K562 (cell line): ENCODE measurements around the gene WDCP. TPM values are rescaled to one million over a fixed set of nuclear protein-coding genes. Genes with fewer than 3 reads are reported as not detected.

Source experiments
- BRD4 ChIP-seq: fragments of 200-600 bp; sonication (generic); IDR thresholded peaks from 2 replicates; pipeline ENCODE4 v1.6.1; 2017; ENCODE audit warnings: inconsistent platforms
- BRD9 ChIP-seq: fragments of 450-650 bp; IDR thresholded peaks from 2 replicates; pipeline ENCODE4 v1.6.1; 2018; ENCODE audit warnings: low read depth; ENCODE audit not compliant: partially characterized antibody
- DMBX1 ChIP-seq: fragments of 250-450 bp; sonication (Bioruptor Pico); IDR thresholded peaks from 2 replicates; pipeline ENCODE4 v1.8.0; 2022; ENCODE audit warnings: inconsistent platforms, mild to moderate bottlenecking, moderate library complexity, borderline replicate concordance
- ETV5 ChIP-seq: sonication (generic); formaldehyde crosslinking; IDR thresholded peaks from 2 replicates; pipeline ENCODE4 v1.4.0; 2020; ENCODE audit warnings: low read depth, mild to moderate bottlenecking, missing genetic modification reagents
- FUS ChIP-seq: fragments of 200-400 bp; formaldehyde crosslinking; optimal IDR thresholded peaks from 2 replicates; pipeline ENCODE3; 2017; ENCODE audit warnings: low read depth, low read length
- JUNB ChIP-seq: fragments of 450-650 bp; formaldehyde crosslinking; conservative IDR thresholded peaks from 2 replicates; pipeline ENCODE4 v1.4.0; 2020; ENCODE audit warnings: mild to moderate bottlenecking
- MECOM ChIP-seq: fragments of 250-450 bp; sonication (Bioruptor Pico); IDR thresholded peaks from 2 replicates; pipeline ENCODE4 v1.8.0; 2022; ENCODE audit warnings: inconsistent platforms
- MTA2 ChIP-seq: fragments of 450-650 bp; IDR thresholded peaks from 2 replicates; pipeline ENCODE4 v1.6.1; 2016; ENCODE audit warnings: low read depth
- PURB ChIP-seq: sonication (generic); formaldehyde crosslinking; IDR thresholded peaks from 2 replicates; pipeline ENCODE4 v1.9.0; 2021; ENCODE audit warnings: low read depth, mild to moderate bottlenecking, missing genetic modification reagents
- TCFL5 ChIP-seq: fragments of 250-450 bp; sonication (Bioruptor Pico); conservative IDR thresholded peaks from 2 replicates; pipeline ENCODE4 v1.6.1; 2021; ENCODE audit warnings: mild to moderate bottlenecking, moderate library complexity, matching md5 sums
- TRIM25 ChIP-seq: fragments of 450-650 bp; IDR thresholded peaks from 2 replicates; pipeline ENCODE4 v1.7.0; 2016; ENCODE audit warnings: borderline replicate concordance
- ZBTB40 ChIP-seq, 2 experiments: fragments of 450-650 bp in 1 of 2; sonication (generic) in 1 of 2; formaldehyde crosslinking in 1 of 2; IDR thresholded peaks; 2 replicates each; pipeline versions ENCODE4 v1.7.1 to v1.9.0; 2016 to 2022; ENCODE audit warnings: inconsistent platforms in 1 of 2, mild to moderate bottlenecking in 1 of 2, missing genetic modification reagents in 1 of 2
- ZNF134 ChIP-seq: fragments of 250-450 bp; sonication (Bioruptor Pico); conservative IDR thresholded peaks from 2 replicates; pipeline ENCODE4 v1.4.0; 2020
- ZNF239 ChIP-seq: fragments of 250-450 bp; sonication (Bioruptor Pico); IDR thresholded peaks from 2 replicates; pipeline ENCODE4 v1.4.0; 2020; ENCODE audit warnings: mild to moderate bottlenecking
- ZNF280B ChIP-seq: fragments of 250-450 bp; sonication (Bioruptor Pico); IDR thresholded peaks from 2 replicates; pipeline ENCODE4 v1.5.1; 2021; ENCODE audit warnings: mild to moderate bottlenecking
- ZNF668 ChIP-seq: fragments of 250-450 bp; sonication (Bioruptor Pico); IDR thresholded peaks from 2 replicates; pipeline ENCODE4 v1.8.0; 2022; ENCODE audit warnings: mild to moderate bottlenecking, inconsistent platforms
- polyA plus RNA-seq, 8 experiments: library from polyadenylated mRNA; depleted of rRNA in 4 of 8; stranded (reverse) in 5 of 8; unstranded in 3 of 8; fragments of >200 nt; fragmentation: Nextera tagmentation in 2 of 8; fragmentation: Illumina TruSeq in 1 of 8; extraction: Ambion mirVana in 2 of 8; extraction: Trizol in 1 of 8; gene quantifications; 2 replicates each; pipeline versions ENCODE4 v1.2.1 to v1.2.3, GENCODE V29; 2011 to 2014; ENCODE audit warnings: inconsistent platforms in 1 of 8, missing spikeins in 1 of 8
- total RNA-seq, 7 experiments: library from RNA; depleted of rRNA in 6 of 7; stranded (reverse); fragments of >200 nt in 6 of 7; fragmentation: Illumina TruSeq in 2 of 7; extraction: Trizol in 2 of 7; gene quantifications; 2 replicates each; pipeline versions ENCODE4 v1.2.1 to v1.2.3, GENCODE V29; 2011 to 2021; ENCODE audit warnings: low replicate concordance in 1 of 7

WDCP gene
- total and polyA plus RNA-seq, 9 of the 15 experiments (the other 6 are each of a cell fraction or from before 2014, with no cell fraction given) = 10.1 to 41.4 (median 21.8) TPM

GRCh38 chr2:24084386-24085199 lies 37.4 kb upstream of the WDCP start, which contains the start of gene TP53I3 (continued):
- TF ChIP-seq TRIM25 = no peak
- TF ChIP-seq BRD4 = no peak
- TF ChIP-seq ZBTB40 (IDR thresholded peaks at IDR 0.05) = no peak; the same call in 1 of the 2 replicates
- no peak for TF ChIP-seq ZBTB40 (CRISPR knock-in tag; IDR thresholded peaks at IDR 0.05)
- no peak for TF ChIP-seq BRD9
- 0 out of 2 replicates have a peak, but pooled peaks have one; percentile 24 for TF ChIP-seq DMBX1 (CRISPR knock-in tag)
- no peak for TF ChIP-seq ZNF239
- no peak for TF ChIP-seq ZNF134 (CRISPR knock-in tag)
- no peak for TF ChIP-seq MTA2
- TF ChIP-seq TCFL5 (CRISPR knock-in tag) = no peak
- TF ChIP-seq ZNF280B = no peak
- no peak for TF ChIP-seq JUNB
- TF ChIP-seq ZNF668 (CRISPR knock-in tag) = no peak
- no peak for TF ChIP-seq PURB (CRISPR knock-in tag)
- TF ChIP-seq FUS = no peak
- peak; percentile 34 for TF ChIP-seq ETV5 (CRISPR knock-in tag)
- no peak for TF ChIP-seq MECOM (CRISPR knock-in tag)
